Hypothalamus (tissue), 51 donors: ENCODE measurements around the gene EPHA8.

Source experiments
- DNase-seq, 51 donors: peaks; one replicate each; lab custom pipeline; 2025; lab: John Stamatoyannopoulos, UW

The EPHA8 gene

DNA sequence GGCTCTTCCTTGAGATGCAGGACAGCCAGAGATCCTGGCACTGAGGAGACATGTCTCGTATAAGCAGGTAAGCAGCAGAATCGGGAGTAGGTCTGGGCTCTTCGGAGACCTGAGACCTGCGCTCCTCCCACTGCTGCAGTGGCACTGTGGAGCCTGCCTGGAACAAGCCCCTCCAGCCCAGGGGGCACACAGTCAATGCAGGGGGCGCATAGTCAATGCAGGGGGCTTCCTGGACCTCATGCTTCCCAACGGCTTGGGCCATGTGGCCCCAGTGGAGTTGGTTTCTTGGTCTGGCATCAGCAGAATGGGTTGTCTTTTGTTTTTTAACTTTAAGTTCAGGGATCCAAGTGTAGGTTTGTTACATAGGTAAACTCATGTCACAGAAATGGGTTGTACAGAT, 27.9 kb upstream of the EPHA8 start:
- no peak for DNase-seq

DNA sequence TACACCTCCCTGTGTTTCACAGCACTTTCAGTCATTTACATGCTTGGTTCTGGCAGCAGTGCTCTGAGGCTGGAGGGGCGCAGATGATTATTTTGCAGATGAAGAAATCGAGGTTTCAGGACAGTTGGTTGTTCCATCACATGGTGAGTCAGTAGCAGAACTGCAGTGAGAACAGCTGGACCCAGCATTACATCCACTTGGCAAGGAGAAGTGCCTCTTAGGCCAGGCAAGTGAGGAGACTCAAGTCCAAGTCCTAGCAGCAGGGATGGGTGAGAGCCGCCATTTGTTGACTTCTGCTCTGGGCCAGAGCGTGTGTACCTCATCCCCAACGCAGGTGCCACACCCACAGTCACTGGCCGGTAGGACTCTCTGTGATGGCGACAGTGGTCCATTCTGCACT, 26.8 kb upstream of the EPHA8 start:
- DNase-seq, result no peak

DNA sequence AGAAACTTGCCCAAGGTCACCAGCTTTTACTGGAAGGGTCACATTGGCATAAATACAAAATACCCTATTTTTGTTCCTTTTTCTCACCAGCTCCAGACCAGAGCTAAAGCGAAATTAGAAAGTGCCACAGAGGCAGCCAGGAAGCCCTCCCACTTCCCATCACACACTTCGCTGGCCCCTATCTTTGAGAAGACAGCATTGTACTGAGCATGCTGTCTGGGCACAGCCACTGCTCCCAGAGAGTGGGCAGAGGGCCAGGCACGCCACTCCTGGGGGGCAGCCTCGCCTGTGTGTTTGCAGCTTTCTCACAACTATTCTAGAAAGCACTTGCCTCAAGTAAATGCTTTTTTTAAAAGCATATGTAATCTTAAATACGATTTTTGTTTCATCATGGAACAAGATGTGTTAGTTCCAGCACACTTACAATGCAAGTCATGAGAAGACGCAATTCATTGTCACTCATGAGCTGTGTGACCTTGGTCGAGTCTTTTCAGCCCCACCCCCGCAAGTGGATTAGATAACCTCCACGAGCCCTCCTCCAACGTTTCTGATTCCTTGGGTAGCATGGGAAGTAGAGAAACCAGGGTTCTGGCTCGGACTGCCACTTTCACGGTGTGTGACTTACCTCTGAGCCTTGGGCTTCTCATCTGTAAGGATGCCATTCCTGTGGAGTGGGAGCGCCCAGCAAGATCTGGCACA, 25.7 kb upstream of the EPHA8 start:
- peak in 12 of 51 donors; percentile 3 to 36 (median 15) for DNase-seq

DNA sequence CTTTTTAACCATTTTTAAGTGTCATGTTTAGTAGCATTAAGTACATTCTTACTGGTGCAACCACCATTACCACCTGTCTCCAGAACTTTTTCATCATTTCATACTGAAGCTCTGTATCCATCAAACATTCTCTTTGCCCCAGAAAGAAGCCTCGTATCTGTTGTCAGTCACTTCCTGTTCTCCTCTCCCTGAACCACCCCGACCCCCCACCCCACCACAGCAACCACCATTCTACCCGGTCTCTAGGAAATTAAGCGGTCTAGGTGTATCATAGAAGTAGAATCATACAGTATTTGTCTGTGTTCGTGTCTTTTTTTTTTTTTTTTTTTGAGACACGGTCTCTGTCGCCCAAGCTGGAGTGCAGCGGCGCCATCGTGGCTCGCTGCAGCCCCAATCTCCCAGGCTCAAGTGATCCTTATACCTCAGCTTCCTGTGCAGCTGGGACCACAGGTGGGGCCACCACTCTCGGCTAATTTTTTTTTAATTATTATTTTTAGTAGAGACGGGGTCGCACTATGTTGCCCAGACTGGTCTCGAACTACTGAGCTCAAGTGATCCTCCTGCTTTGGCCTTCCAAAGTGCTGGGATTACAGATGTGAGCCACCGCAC, 23.7 kb upstream of the EPHA8 start:
- no peak for DNase-seq

DNA sequence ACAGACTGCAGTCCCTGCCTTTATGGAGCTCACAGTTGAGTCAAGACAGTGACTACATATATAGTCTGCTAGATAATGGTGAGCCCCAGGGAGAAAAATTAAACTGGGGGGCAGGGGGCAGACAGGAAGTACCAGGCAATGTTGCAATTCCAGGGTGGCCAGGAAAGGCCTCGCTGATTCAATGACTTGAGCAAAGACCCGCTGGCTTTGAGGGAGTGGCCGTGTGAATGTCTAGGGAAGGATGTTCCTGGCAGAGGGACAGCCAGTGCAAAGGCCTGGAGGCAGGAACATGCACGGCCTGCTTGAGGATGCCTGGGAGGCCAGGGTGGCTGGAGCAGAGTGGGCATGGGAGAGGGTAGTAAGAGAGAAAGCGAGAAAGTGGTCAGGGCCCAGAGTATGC, 23.0 kb upstream of the EPHA8 start:
- no peak for DNase-seq

DNA sequence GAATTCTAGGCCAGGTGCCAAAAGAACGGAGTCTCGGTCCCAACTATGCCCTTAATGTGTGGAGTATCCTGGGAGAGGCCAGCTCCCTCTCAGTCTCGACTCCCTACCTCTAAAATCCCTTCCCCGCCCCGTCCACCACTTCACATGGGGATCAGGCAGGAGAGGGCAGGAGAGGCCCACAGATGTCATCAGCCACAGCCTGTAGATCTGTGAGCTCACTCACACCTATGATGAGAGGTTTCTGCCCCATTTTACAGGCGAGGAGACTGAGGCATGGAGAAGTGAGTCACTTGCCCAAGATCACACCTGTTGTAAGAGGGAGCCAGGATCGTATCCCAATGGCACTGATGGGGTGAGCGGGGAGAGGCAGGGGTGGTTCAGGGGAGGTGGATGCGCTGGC, 20.4 kb upstream of the EPHA8 start:
- no peak for DNase-seq

DNA sequence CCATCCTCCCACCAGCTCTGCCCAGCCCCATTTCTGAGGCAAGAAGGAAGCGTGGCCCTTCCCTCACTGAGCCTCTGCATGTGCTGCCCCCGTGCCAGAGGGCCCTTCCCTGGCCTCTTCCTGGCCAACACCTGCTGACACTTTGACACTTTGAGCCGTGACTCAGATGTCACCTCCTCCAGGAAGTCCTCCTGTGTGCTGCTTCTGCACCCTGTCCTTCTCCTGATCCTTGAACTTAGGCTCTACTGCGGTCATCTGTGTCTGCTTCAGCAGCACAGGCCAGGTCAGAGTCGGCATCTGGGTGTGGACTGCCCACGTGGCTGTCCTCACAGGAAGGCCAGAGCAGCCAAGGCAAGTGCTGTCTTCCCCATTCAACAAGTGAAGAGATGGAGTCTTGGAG, 19.6 kb upstream of the EPHA8 start:
- no peak for DNase-seq

DNA sequence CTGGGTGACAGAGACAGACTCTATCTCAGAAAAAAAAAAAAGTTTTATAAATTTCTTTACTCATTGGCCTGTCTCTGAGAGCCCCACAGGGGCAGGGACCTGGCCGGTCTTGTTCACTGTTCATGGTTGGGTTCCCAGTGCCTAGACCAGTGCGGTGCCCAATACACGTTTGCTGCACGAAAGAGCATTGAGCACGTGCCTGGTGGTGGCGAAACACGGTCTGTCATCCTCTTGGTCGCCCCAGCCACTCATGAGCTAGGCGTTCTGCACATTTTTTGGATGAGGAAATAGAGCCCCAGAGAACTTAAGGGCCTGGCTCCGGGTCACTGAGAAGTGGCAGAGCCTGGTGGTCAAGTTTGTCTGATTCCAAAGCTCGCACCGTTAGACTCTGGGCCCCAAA, 18.7 kb upstream of the EPHA8 start:
- no peak for DNase-seq

DNA sequence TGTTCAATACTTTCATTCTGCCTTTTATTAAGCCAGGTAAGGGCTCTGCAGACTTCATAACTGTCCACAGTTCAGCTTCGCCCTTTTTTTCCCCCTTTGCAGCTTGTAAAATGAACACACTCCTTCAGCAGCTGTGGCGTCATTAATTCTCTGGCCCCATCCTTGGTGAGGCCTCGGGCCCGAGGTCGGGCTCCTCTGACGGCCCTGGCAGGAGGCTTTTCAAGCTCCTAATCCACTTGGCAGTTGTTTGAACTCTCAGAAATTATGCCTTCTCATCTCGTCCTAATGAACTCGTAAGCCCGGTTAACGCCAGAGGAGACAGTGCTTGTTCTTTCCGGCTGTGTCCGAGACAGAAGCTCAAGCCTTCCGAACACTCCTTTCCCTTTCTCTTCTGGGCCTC, 18.1 kb upstream of the EPHA8 start:
- DNase-seq, result no peak

DNA sequence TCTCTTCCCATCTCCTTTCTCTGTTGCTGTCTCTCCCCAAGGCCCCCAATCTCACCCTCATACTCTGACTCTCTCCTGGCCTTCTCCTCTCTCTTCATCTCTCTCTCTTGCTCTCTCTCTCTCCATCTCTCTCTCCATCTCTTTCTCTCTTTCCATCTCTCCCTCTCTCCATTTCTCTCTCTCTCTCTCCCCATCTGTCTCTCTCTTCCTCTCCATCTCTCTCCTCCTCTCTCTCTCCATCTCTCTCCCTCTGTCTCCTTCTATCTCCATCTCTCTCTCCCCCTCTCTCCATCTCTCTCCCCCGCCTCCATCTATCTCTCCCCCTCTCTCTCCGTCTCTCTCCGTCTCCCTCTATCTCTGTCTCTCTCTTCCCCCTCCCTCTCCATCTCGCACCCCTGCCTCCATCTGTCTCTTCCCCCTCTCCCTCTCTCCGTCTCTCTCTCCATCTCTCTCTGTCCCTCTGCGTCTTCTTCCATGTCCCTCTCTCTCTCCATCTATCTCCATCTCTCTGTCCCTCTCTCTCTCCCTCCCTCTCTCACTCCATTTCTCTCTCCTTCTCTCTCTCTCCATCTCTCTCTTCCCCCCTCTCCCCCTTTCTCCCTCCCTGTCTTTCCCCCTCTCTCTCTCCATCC, 16.0 kb upstream of the EPHA8 start:
- no peak for DNase-seq

DNA sequence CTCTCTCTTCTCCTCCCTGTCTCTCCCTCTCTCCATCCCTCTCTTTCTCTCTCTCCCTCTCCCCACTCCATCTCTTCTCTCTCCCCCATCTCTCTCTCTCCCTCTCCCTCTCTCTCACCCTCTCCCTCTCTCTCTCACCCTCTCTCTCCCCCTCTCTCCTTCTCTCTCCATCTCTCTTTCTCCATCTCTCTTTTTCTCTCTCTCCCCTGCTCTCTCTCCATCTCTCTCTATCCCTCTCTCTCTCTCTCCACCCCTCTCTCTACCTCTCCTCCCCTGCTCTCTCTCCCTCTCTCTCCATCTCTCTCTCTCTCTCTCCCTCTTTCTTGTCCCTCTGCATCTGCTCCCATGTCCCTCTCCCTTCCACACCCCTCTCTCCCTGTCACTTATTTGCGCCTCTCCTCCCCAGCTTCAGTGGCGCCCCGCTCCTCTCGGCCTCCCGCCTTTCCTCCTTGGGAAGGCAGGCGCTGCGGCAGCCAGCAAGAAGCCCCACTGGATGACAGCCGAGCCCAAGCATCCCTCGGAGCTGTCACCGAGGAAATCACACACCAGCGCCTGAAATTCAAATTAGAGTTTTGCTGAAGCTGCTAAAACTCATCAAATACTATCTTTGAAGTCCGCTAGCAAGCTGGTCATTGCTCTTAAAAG, 15.3 kb upstream of the EPHA8 start:
- DNase-seq, result no peak

DNA sequence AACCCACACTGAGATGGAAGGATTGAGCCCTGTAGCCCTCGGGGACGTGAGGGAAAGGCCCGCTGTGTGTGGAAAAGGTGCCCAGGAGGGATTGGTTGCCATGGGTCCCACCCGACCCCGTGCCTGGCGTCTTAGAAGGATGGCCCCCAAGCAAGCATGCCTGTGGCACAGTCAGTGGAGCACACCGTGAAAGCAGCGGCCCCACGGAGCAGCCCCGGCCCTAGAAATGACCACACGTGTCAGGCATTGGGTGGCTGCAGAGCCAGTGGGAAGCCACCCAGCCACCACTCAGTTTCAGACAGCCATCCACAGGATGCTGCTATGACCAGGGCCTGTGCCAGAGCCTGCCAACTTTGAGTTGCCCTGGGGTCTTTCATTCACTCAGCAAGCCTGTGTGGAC, 13.3 kb upstream of the EPHA8 start:
- DNase-seq, result no peak

DNA sequence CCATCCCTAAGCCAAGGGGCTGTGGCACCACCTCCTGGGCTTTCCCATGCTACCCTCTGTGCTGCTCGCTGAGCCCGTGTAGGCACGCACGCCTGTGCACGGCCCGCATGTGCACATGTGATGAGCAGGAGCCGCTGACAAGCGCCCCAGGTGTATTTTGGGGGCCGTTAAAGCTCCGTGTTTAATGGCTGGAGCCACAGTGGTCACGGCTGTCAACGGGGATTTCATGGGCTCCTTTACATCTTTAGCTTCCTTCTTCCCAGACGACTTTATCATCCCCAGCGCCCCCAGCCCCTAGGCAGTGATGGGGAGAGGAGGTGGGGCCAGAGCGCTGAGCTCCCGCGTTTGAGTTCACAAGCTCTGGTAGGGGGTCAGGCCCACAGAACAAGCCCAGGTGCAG, 11.7 kb upstream of the EPHA8 start:
- no peak for DNase-seq

DNA sequence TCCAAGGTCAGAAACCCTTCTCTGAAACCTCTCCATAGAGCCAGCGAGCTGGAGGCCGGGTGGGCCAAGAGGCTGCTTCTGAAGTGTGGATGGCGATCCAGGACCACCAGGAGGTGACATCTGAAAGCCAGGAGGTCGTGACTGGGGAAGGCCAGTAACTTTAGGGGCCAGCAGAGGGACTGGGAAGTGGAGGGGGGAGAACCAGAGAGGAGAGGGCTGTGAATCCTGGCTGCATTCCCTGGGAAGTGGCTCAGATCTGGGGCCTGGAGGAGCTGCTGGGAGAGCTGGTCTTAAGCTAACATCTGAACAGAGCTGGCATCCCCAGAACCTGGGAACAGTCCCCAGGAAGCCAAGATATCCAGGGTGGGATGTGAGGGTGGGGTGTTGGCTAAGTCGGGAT, 11.3 kb upstream of the EPHA8 start:
- no peak for DNase-seq

DNA sequence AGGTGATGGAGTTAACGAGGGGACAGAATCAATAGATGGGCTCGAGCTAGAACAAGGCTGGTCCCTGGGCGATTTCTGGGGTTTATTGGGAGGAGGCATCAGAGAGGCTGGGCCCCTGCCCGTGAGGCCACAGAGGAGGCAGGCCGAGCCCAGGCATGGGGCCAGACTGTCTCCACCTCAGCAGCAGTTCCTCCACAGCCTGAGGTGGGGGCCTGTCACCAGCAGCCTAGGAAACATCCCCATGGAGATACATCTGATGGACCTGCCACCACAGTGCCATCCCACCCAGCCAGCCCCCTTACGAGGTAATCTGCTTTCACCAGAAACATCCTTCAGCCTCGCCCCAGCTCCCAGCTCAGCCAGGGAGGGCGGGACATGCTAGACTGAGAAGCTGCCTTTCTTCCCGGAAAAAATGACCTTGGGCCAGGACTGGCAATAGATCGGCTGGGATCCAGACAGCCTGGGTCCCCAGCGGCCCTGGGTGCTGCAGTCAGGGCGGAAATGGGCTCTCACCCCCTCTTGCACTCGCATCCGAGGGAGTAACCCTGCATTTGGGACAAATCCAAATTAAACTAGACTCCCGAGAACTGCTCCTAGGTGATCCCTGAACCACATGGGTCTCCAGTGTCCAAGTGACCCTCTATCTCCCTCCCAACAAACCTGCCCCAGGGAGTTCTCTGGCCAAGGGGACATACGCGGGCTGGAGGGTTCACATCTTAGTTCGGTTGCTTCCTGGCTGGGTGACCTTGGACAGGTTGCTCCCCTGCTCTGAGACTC, 10.0 kb upstream of the EPHA8 start:
- DNase-seq, result no peak

DNA sequence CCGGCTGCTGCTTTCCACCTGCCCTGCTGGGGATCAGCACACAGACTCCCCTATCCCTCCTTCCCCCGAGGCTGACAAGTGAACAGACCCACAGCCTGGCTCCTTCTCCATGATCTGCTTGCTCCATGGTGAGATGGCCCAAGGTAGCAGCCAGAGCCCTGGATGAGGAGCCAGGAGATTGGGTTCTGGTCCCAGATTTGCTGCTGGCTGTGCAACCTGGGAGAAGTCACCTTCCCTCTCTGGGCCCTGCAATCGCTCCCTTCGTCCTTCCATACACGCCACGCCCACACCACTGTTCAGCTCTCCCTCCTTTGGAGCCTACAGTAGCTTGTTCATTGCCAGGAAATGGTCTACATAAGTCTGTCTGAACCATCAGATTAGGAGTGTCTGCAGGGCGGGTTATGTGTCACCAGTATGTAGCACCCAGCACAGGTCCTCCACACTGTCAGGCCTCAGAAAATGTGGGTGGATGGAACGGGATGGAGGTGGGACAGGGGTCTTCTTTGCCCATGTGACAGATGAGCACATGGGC, 9.2 kb upstream of the EPHA8 start:
- no peak for DNase-seq

DNA sequence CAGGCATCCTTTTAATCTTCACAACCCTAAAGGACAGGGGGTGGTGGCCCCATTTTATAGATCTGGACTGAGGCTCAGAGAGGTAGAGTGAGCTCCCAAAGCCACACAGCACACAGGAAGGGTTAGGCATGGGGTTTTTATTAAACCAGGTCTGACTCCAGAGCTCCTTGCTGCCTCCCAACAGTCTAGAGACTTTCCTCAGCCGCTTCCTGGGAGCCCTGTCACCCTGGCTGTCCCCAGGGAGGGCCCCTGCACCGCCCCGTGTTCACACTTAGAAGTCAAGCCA, 8.0 kb upstream of the EPHA8 start:
- DNase-seq, result no peak

DNA sequence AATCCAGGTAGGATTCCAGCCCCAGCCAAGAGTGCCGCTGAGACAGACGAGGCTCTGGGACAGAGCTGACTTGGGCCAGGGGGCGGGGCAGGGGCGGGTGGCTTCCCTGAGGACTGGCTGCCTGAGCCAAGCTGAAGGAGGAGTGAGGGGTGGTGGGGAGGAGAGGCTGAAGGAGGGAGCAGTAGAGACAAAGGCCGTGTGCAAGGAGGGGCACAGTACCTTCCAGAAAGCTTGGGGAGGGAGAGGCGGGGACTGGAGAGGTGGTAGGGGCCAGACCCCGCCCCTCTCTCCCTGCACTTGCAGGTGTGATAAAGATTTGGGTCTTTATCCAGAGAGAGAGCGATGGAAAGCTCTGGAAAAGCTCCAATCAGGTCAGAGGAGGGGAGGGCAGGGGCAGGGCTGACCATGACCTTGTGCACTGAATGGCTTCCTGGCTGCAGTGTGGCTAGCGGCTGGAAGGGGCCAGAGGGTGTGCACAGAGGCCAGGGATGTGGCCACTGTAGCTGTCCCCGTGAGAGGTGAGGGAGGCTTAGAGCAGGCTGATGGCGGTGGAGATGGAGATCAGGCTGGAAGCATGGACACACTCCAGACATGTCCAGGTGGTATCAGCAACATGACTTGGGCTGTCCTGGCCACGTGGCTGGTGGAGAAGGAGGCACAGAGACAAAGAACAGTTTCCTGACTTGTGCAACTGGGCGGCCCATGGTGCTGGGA, 6.7 kb upstream of the EPHA8 start:
- DNase-seq, result no peak

DNA sequence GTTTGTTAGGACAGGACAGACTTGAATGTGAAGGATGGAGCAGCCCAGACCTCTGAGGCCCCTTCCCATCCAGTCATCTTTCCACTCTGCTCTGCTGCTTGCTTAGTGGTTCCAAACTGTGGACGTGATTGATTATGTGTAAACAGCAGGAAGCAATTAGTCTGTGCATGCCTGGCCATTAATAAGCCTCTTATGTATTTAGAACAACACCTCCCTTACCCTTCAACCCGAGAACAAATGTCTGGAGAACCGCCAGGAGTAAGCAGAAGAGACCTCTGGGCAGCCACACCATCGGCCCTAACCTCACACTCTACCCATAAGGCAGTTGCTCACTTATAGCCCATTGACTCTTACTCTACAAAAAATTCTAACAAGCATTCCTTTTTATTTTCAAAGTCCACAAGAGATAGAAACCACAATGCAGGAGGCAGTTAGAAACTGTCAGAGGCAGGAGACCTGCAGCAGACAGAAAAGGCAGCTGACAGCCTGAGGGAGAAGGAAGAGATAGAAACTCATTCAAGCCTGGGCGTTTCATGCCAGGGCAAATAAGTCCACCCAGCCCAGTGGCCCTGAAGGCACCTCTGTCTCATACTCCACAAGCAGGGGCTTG, 5.8 kb upstream of the EPHA8 start:
- no peak for DNase-seq
